Measurements from ENCODE around the gene ZG16B. TPM values are rescaled to one million over a fixed set of nuclear protein-coding genes. Genes with fewer than 3 reads are reported as not detected.

Gene ZG16B
- total RNA-seq, 1 experiment from 2014 or later = not detected

GRCh38 chr16:2806286-2806685, 23.8 kb upstream of the ZG16B start:
- Histone ChIP-seq H2BK12ac (ENCODE audit: insufficient read length, low read depth, low read length) (no peak overlapping the region), H4K5ac (ENCODE audit: insufficient read length, low read depth, low read length) (no peak overlapping the region), H3K79me2 (ENCODE audit: insufficient read depth, low read length) (no peaks in the 10 kb centered on the region), H3K23ac (ENCODE audit: insufficient read length, low read depth, low read length) (no peak overlapping the region), H3K23me2 (ENCODE audit: insufficient read length, low read depth, low read length, poor library complexity, severe bottlenecking) (no peaks in the 10 kb centered on the region), H3K18ac (ENCODE audit: insufficient read length, low read depth, low read length) (no peak overlapping the region), H3K27me3 (ENCODE audit: insufficient read depth, low read length) (no peaks in the 10 kb centered on the region), H3K9ac (ENCODE audit: extremely low read depth, insufficient read length, low read length) (no peak overlapping the region), H3K27ac (ENCODE audit: insufficient read length, low read depth, low read length) (no peak overlapping the region), H3K4ac (ENCODE audit: low read depth, low read length) (no peak overlapping the region), H2BK20ac (ENCODE audit: low read depth, low read length, poor library complexity, severe bottlenecking) (no peak overlapping the region), H3K4me2 (ENCODE audit: insufficient read depth, insufficient read length, low read length) (no peak overlapping the region), H2BK120ac (ENCODE audit: low read depth, low read length, poor library complexity, severe bottlenecking) (no peak overlapping the region), H2AFZ (ENCODE audit: low read length) (no peak overlapping the region), H3K79me1 (ENCODE audit: insufficient read depth, low read depth, low read length, poor library complexity, severe bottlenecking) (no peaks in the 10 kb centered on the region), H3K9me3 (ENCODE audit: control insufficient read depth, low read depth, low read length) (peaks cover 10% of the 10 kb centered on the region), H2BK15ac (ENCODE audit: low read depth, low read length) (no peak overlapping the region), H4K20me1 (ENCODE audit: control insufficient read depth, insufficient read depth, insufficient read length) (no peaks in the 10 kb centered on the region), H3K4me1 (ENCODE audit: insufficient read depth, low read length) (no peaks in the 10 kb centered on the region), H4K8ac (replicated peaks; ENCODE audit: insufficient read length, low read depth, low read length) (no peak overlapping the region), H2AK5ac (ENCODE audit: insufficient read length, low read length) (no peak overlapping the region), H3K56ac (ENCODE audit: insufficient read length, low read depth, low read length) (no peak overlapping the region), H2BK5ac (ENCODE audit: insufficient read length, low read length) (no peak overlapping the region), H3T11ph (ENCODE audit: low read length) (no peak overlapping the region), H4K91ac (ENCODE audit: insufficient read length, low read depth, low read length) (no peak overlapping the region), H3K14ac (ENCODE audit: insufficient read depth, low read length) (no peak overlapping the region; the same call in 1 of the 2 replicates)
- no peak for TF ChIP-seq CTCF (conservative IDR thresholded peaks at IDR 0.05)
- Mint-ChIP-seq H3K27ac (peak overlapping the region in 1 of 3 experiments; percentile 75; a peak in 1 of 7 replicates), H3K9me3 (peaks cover 27 to 31% of the 10 kb centered on the region in 2 experiments), H3K27me3 (ENCODE audit: low read depth) (peaks cover 44% of the 10 kb centered on the region), H3K4me3 (no peak overlapping the region), H3K36me3 (ENCODE audit: insufficient read depth in 1 of 3, low read depth in 3 of 3) (peaks cover 0 to 4% (median 0%) of the 10 kb centered on the region in 3 experiments; a peak in 2 of 7 replicates), H3K4me1 (no peaks in the 10 kb centered on the region; a peak in 1 of 4 replicates)
- no CpG with 5 or more reads among the region's 5 CpGs for WGBS (ENCODE audit: extremely low coverage, insufficient read length, low lambda C conversion rate)
- no peak for DNase-seq

All from H9 (cell line).